Activated CD8-positive, alpha-beta T cell treated with anti-CD3 and anti-CD28 coated beads for 36 hours (primary cell): ENCODE results near the gene KIRREL3. TPM values are rescaled to one million over a fixed set of nuclear protein-coding genes. Genes with fewer than 3 reads are reported as not detected.

Source experiments
- ATAC-seq: fragments of 200-7000 bp; cut with Tn5 transposase; one replicate; pipeline ENCODE4 v1.10.0; 2021; ENCODE audit warnings: mild to moderate bottlenecking, moderate library complexity
- CTCF ChIA-PET: fragments of 350-600 bp; sonication (Branson Sonifier 250); formaldehyde crosslinking; loops from one replicate; lab custom pipeline; 2021; ENCODE audit warnings: antibody characterized with exemption; lab: Charles Lee
- POLR2A ChIA-PET: fragments of 350-600 bp; sonication (Branson Sonifier 250); formaldehyde crosslinking; loops from one replicate; lab custom pipeline; 2021; ENCODE audit warnings: antibody characterized with exemption; lab: Charles Lee
- DNase-seq: peaks from one replicate; pipeline ENCODE4 v3.0.0-alpha.2; 2020
- H3K27ac Mint-ChIP-seq: one replicate; pipeline ENCODE4 v1.8.0; 2021; ENCODE audit warnings: mild to moderate bottlenecking, mixed read lengths
- H3K27me3 Mint-ChIP-seq: one replicate; pipeline ENCODE4 v1.8.0; 2021; ENCODE audit warnings: mixed read lengths
- H3K36me3 Mint-ChIP-seq: one replicate; pipeline ENCODE4 v1.8.0; 2021; ENCODE audit warnings: low read depth, mixed read lengths
- H3K4me1 Mint-ChIP-seq: one replicate; pipeline ENCODE4 v1.8.0; 2021; ENCODE audit warnings: low read depth, mixed read lengths
- H3K4me3 Mint-ChIP-seq: one replicate; pipeline ENCODE4 v1.8.0; 2021; ENCODE audit warnings: mild to moderate bottlenecking, moderate library complexity, mixed read lengths
- H3K9me3 Mint-ChIP-seq: one replicate; pipeline ENCODE4 v1.8.0; 2021; ENCODE audit warnings: mixed read lengths
- CTCF ChIP-seq: fragments of 200-600 bp; IDR thresholded peaks from one replicate; pipeline ENCODE4 v1.8.0; 2022; ENCODE audit warnings: antibody characterized with exemption, mild to moderate bottlenecking
- intact Hi-C: fragments of 100-400 bp; cut with micrococcal nuclease; formaldehyde crosslinking; loops from one replicate; pipeline ENCODE4 v1.10.0; 2022
- total RNA-seq, 2 experiments: library from RNA; stranded (reverse); gene quantifications; one replicate each; pipeline ENCODE4 v1.2.3, GENCODE V29; 2021

KIRREL3 gene
- total RNA-seq, 2 experiments from 2014 or later = not detected

- Mint-ChIP-seq H3K4me3 (no peak overlapping the region), H3K27me3 (no peaks in the 10 kb centered on the region), H3K4me1 (no peaks in the 10 kb centered on the region), H3K27ac (no peak overlapping the region), H3K9me3 (no peaks in the 10 kb centered on the region), H3K36me3 (no peaks in the 10 kb centered on the region)
- ChIA-PET CTCF (no interaction called here), POLR2A (no interaction called here)
- DNase-seq = no peak
- ATAC-seq = no peak
- TF ChIP-seq CTCF = no peak
- intact Hi-C loops = no loop called here
These were observed 259.7 kb downstream of the KIRREL3 start for GRCh38 chr11:126740846-126741245.

- no peaks in the 10 kb centered on the region for H3K27me3 Mint-ChIP-seq
- no peak overlapping the region for H3K27ac Mint-ChIP-seq
- intact Hi-C loops = no loop called here
- no peak overlapping the region for H3K4me3 Mint-ChIP-seq
- no peaks in the 10 kb centered on the region for H3K9me3 Mint-ChIP-seq
- POLR2A ChIA-PET = no interaction called here
- no peaks in the 10 kb centered on the region for H3K36me3 Mint-ChIP-seq
- no peaks in the 10 kb centered on the region for H3K4me1 Mint-ChIP-seq
- CTCF ChIA-PET = no interaction called here
- DNase-seq = no peak
- TF ChIP-seq CTCF = no peak
- no peak for ATAC-seq
These were observed 260.9 kb downstream of the KIRREL3 start for GRCh38 chr11:126739499-126740145.

GRCh38 chr11:126738295-126739031, 262.1 kb downstream of the KIRREL3 start:
- intact Hi-C loops = no loop called here
- Mint-ChIP-seq H3K27ac (no peak overlapping the region), H3K36me3 (no peaks in the 10 kb centered on the region), H3K27me3 (no peaks in the 10 kb centered on the region), H3K4me3 (no peak overlapping the region), H3K4me1 (no peaks in the 10 kb centered on the region), H3K9me3 (no peaks in the 10 kb centered on the region)
- DNase-seq = no peak
- CTCF ChIA-PET = interaction anchor here (0.9 kb wide), 1 partner anchor 22 kb away, joined by 3 read pairs; no protein-coding TSS in a partner anchor
- TF ChIP-seq CTCF = no peak
- no peak for ATAC-seq
- POLR2A ChIA-PET = no interaction called here

GRCh38 chr11:126736682-126737572, 263.6 kb downstream of the KIRREL3 start:
- DNase-seq (no peak), ATAC-seq (no peak)
- Mint-ChIP-seq H3K9me3 (no peaks in the 10 kb centered on the region), H3K4me1 (no peaks in the 10 kb centered on the region), H3K4me3 (no peak overlapping the region), H3K27ac (no peak overlapping the region), H3K36me3 (no peaks in the 10 kb centered on the region), H3K27me3 (no peaks in the 10 kb centered on the region)
- POLR2A ChIA-PET = no interaction called here
- TF ChIP-seq CTCF = no peak
- intact Hi-C loops = no loop called here
- CTCF ChIA-PET = interaction anchor here (0.9 kb wide), 1 partner anchor 21 kb away, joined by 3 read pairs; no protein-coding TSS in a partner anchor
